PFSK-1 (cell line): Measurements from ENCODE around the gene CCDC184.
A peak's percentile ranks its signal among the peaks of the same experiment; 100 is the strongest.

Source experiments
- FOXP2 ChIP-seq: optimal IDR thresholded peaks from 2 replicates; pipeline ENCODE3; 2011; ENCODE audit warnings: borderline replicate concordance, control low read depth, inconsistent platforms; ENCODE audit not compliant: insufficient read depth; ENCODE audit errors: extremely low read length, extremely low read depth
- POLR2AphosphoS5 ChIP-seq: IDR thresholded peaks from 2 replicates; pipeline ENCODE4 v1.6.1; 2012; ENCODE audit warnings: low read depth, mild to moderate bottlenecking, control low read depth, low read length, moderate library complexity
- REST ChIP-seq, 2 experiments: IDR thresholded peaks; 2 replicates each; pipeline versions ENCODE4 v1.6.1 to v1.8.0; 2011 to 2012; ENCODE audit warnings: low read depth in 2 of 2, low read length in 2 of 2, control low read depth in 1 of 2, inconsistent platforms in 1 of 2, mild to moderate bottlenecking in 1 of 2, moderate library complexity in 1 of 2; ENCODE audit not compliant: insufficient read depth in 1 of 2
- SIN3A ChIP-seq: IDR thresholded peaks from 2 replicates; pipeline ENCODE4 v1.6.1; 2012; ENCODE audit warnings: mild to moderate bottlenecking, low read length, moderate library complexity, borderline replicate concordance; ENCODE audit not compliant: insufficient read depth
- TAF1 ChIP-seq: IDR thresholded peaks from 2 replicates; pipeline ENCODE4 v1.6.1; 2012; ENCODE audit warnings: low read length, control low read depth, borderline replicate concordance; ENCODE audit not compliant: insufficient read depth

The CCDC184 gene

GRCh38 chr12:48169011-48169410 is 14.4 kb upstream of the CCDC184 start:
- TF ChIP-seq REST (IDR thresholded peaks at IDR 0.05; ENCODE audit: insufficient read depth in 1 of 2, low read depth in 2 of 2, low read length in 2 of 2) (no peak), SIN3A (no peak), POLR2AphosphoS5 (no peak), TAF1 (no peak), FOXP2 (no peak)

GRCh38 chr12:48175613-48176416 is 7.6 kb upstream of the CCDC184 start:
- no peak for TF ChIP-seq SIN3A
- no peak for TF ChIP-seq REST (IDR thresholded peaks at IDR 0.05; ENCODE audit: insufficient read depth in 1 of 2, low read depth in 2 of 2, low read length in 2 of 2)

DNA sequence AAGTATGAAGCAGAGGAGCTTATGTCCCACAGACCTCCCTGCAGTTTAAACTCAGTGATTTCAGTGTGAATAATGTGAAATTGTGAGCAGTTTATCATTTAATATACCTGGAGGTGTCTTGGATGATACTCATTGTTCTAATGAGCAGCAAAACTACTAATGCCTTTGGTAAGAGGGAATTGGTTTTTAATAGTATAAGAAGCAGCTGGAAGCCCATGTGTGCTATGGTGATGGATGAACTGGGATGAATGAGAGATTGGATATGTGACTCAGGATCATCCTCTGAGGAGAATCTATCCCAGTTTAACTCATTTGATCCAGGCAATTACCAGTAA is 7.1 kb upstream of the CCDC184 start:
- TF ChIP-seq POLR2AphosphoS5 (no peak), TAF1 (no peak), SIN3A (no peak), FOXP2 (no peak), REST (IDR thresholded peaks at IDR 0.05; ENCODE audit: insufficient read depth in 1 of 2, low read depth in 2 of 2, low read length in 2 of 2) (no peak)

DNA sequence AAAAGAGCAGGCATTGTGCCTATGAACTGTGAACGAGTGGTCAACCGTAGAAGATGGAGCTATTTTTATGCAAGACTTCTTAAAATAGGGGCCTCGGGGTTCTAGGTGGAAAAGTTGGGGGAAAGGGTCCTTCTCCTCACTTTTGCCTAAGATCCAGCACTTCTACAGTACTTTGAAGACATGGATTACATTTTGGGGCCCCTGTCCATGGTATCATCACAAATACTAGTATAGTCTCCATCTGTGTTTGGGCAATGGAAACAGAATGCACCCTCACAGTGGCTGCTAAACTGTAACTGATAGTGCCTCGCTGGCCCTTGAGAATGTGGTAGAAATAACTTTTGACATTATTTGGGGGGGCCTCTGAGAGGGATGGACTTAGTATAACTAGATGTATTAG is 5.5 kb upstream of the CCDC184 start:
- TF ChIP-seq SIN3A (no peak), TAF1 (no peak), REST (IDR thresholded peaks at IDR 0.05; ENCODE audit: insufficient read depth in 1 of 2, low read depth in 2 of 2, low read length in 2 of 2) (peak in 1 of 2 experiments; percentile 75; a peak in 2 of 4 replicates), FOXP2 (no peak), POLR2AphosphoS5 (no peak)

GRCh38 chr12:48179466-48179865 is 4.0 kb upstream of the CCDC184 start:
- TF ChIP-seq SIN3A (no peak), REST (IDR thresholded peaks at IDR 0.05; ENCODE audit: insufficient read depth in 1 of 2, low read depth in 2 of 2, low read length in 2 of 2) (no peak), FOXP2 (no peak), TAF1 (no peak), POLR2AphosphoS5 (no peak)
